Pancreas (tissue), 10 donors: ENCODE results near the gene ENO3. TPM values are rescaled to one million over a fixed set of nuclear protein-coding genes. Genes with fewer than 3 reads are reported as not detected.
A peak's percentile ranks its signal among the peaks of the same experiment; 100 is the strongest.
"Not testable (repeated sequence)": the region's sequence is repeated elsewhere in the genome, so short reads cannot be mapped to it uniquely, and the experiment has no call there.

Experiments used
- ATAC-seq, 4 donors: fragments of 200-7000 bp; cut with Tn5 transposase; one replicate each; pipeline versions ENCODE4 v1.8.0 to v1.9.1; 2020; ENCODE audit warnings: mild to moderate bottlenecking in 4 of 4, moderate library complexity in 4 of 4
- DNase-seq, 6 donors: peaks; one replicate each; pipeline ENCODE4 v3.0.0-alpha.2; 2020
- FAIRE-seq: peaks from 2 replicates; lab custom pipeline; 2012; peaks lifted over from hg19 to GRCh38; lab: Jason Lieb, UNC
- H3K27ac ChIP-seq, 4 donors: fragments of 200-600 bp; sonication (generic); 1 replicate in 3 of 4; 2 replicates in 1 of 4; pipeline versions ENCODE4 v1.5.0 to v1.8.0; 2020
- H3K27me3 ChIP-seq, 4 donors: fragments of 200-600 bp; one replicate each; pipeline ENCODE4 v1.8.0; 2021
- H3K36me3 ChIP-seq, 3 donors: fragments of 200-600 bp; sonication (generic) in 1 of 3; one replicate each; pipeline versions ENCODE4 v1.5.0 to v1.8.0; 2020 to 2021
- H3K4me1 ChIP-seq, 3 donors: fragments of 200-600 bp; one replicate each; pipeline ENCODE4 v1.8.0; 2021
- H3K4me3 ChIP-seq, 4 donors: fragments of 200-600 bp; sonication (generic) in 2 of 4; one replicate each; pipeline versions ENCODE4 v1.5.0 to v1.8.0; 2020 to 2021
- H3K9me3 ChIP-seq, 4 donors: fragments of 200-600 bp; one replicate each; pipeline ENCODE4 v1.8.0; 2021
- WGBS, 2 donors: extraction: QIAGEN DNeasy Blood & Tissue Kit; methylation state at CpG; one replicate each; pipeline ENCODE4 v1.1.7; 2013; 5-methylcytosine and 5-hydroxymethylcytosine counted together
- intact Hi-C, 3 donors: fragments of 100-400 bp; cut with DNase I; formaldehyde crosslinking; loops; one replicate each; pipeline versions ENCODE4 v1.11.1 to v1.14.2; 2022
- polyA plus RNA-seq, 2 donors: library from polyadenylated mRNA; stranded (reverse); fragments of 200-250 nt; gene quantifications; one replicate each; pipeline ENCODE4 v1.2.3, GENCODE V29; 2013
- total RNA-seq, 6 donors: library from RNA; stranded (reverse); fragmentation: NEBNext Ultra II Directional in 4 of 6; extraction: Animal tissue kit (Norgen Biotek cat#: 25700) in 4 of 6; gene quantifications; one replicate each; pipeline versions ENCODE4 v1.2.1 to v1.2.4, GENCODE V29; 2021 to 2023
- TF ChIP-seq, protein P1 (sequence below), 4 donors: fragments of 200-600 bp; sonication (generic) in 3 of 4; IDR thresholded peaks; one replicate each; pipeline versions ENCODE4 v1.5.0 to v1.8.0; 2021; ENCODE audit warnings: antibody characterized with exemption in 4 of 4
- donor health status: healthy with polysubstance abuse.
- donor health status: DM: no; HTN: no; CAD: no; lungs with moderate emphysema.
- donor health status: DM: no; HTN: no; CAD: no.
- donor health status: control.
- donor health status: control.
- donor health status: Bipolar disorder and iron deficiency.
- donor health status: DM: yes; HTN: yes; CAD: no.
- donor health status: DM: no; HTN: no; CAD: no.
- donor health status: DM: no; HTN: no; CAD: no.
- donor health status: DM: yes; HTN: yes; CAD: no.

Gene ENO3
- 1 to 10 TPM; 1.5 to 6.3 (median 2.5) TPM for total RNA-seq
- polyA plus RNA-seq = 10 to 100 TPM; 17.0 to 20.3 TPM

DNA sequence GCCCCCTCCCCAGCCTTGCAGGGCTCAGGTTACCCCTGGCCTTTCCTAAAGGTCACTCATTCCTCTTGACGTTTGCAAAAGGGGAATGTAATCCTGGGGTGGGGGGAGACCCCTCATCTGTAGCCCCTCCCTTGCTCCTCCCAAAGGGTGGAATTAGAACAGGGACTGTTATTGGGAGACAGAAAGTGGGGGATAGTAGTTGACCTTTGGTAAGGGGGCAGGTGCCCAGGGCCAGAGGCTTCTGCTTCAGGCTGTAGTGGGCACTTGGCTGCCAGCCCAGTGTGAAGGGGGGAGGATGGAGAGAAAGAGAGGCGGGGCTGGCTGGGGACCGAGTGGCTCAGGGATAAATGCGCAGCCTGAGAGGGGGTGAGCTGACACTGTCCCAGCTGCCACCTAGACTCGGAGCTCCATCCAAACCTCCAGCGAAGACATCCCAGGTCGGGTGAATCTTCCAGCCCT, at the start of gene ENO3:
Gene ENO3, plus strand, starts transcription at position 374 of the 459 bp plus-strand sequence. CDS start 711 bp downstream, outside the sequence.
- Histone ChIP-seq H3K27me3 (no peaks in the 10 kb centered on the region), H3K9me3 (no peaks in the 10 kb centered on the region), H3K4me3 (peak within 1 kb of the TSS; percentile 94 to 100 (median 97)), H3K36me3 (peaks cover 0 to 3% (median 0%) of the 10 kb centered on the region in 3 donors), H3K4me1 (peaks cover 0 to 12% (median 0%) of the 10 kb centered on the region in 3 donors), H3K27ac (peak within 1 kb of the TSS; percentile 88 to 99 (median 98))
- peak in 2 of 6 donors; percentile 44 to 74 for DNase-seq
- no peak for ATAC-seq
- no peak for FAIRE-seq
- TF ChIP-seq, protein P1, sequence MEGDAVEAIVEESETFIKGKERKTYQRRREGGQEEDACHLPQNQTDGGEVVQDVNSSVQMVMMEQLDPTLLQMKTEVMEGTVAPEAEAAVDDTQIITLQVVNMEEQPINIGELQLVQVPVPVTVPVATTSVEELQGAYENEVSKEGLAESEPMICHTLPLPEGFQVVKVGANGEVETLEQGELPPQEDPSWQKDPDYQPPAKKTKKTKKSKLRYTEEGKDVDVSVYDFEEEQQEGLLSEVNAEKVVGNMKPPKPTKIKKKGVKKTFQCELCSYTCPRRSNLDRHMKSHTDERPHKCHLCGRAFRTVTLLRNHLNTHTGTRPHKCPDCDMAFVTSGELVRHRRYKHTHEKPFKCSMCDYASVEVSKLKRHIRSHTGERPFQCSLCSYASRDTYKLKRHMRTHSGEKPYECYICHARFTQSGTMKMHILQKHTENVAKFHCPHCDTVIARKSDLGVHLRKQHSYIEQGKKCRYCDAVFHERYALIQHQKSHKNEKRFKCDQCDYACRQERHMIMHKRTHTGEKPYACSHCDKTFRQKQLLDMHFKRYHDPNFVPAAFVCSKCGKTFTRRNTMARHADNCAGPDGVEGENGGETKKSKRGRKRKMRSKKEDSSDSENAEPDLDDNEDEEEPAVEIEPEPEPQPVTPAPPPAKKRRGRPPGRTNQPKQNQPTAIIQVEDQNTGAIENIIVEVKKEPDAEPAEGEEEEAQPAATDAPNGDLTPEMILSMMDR (IDR thresholded peaks at IDR 0.05) = no peak
- intact Hi-C loops = no loop called here
- 56 to 60% methylated on average over 4 to 7 of the region's 7 CpGs for WGBS, 2 donors

DNA sequence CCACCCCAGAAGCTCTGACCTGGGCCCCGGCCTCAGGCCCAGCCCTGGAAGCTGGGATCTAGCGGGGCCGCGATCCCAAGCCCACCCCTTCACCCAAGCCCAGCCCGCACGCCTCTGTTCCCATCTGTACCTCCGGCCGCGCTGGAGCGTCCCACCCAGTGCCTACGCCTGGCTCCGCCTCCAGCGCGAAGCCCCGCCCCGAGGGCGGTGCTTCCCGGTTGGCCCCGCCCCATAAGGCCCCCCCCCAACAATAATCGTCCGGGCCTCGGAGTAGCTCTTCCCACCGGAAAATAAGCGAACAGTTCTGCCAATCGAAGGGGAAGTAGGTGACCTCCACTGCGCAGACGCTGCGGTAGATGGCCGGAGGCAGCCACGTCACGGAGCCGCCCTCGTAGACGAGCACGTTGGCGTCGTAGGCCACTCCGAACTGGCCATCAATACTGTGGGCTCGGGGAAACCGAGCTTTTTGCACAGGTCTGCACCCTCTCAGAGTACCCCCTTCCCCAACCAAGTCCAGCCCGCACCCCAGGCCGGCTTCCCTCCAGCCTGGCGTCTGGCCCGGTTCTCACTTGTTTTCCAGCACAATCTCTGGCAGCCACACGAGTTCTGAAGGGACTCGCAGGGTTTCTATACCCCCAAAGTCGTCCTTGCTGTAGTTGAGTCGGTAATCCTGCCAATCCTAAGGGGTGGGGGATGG, 49.1 kb upstream of the ENO3 start:
- FAIRE-seq (no peak), DNase-seq (peak in 4 of 6 donors; percentile 29 to 73 (median 60)), ATAC-seq (peak in 1 of 4 donors; percentile 28)
- 56 to 62% methylated on average over 48 of the region's 48 CpGs for WGBS, 2 donors
- no peak overlapping the region for H3K4me3 ChIP-seq
- H3K27ac ChIP-seq = peak overlapping the region in 2 of 4 donors; percentile 28 to 74
- no peaks in the 10 kb centered on the region for H3K27me3 ChIP-seq
- no peaks in the 10 kb centered on the region for H3K9me3 ChIP-seq
- peaks cover 0 to 9% (median 4%) of the 10 kb centered on the region in 3 donors for H3K4me1 ChIP-seq
- H3K36me3 ChIP-seq = no peaks in the 10 kb centered on the region
- TF ChIP-seq, protein P1 (IDR thresholded peaks at IDR 0.05) = no peak
- intact Hi-C loops = loop anchor here in 1 of 3 donors (10.0 kb wide), 1 partner anchor 163 kb away; no protein-coding TSS in a partner anchor

DNA sequence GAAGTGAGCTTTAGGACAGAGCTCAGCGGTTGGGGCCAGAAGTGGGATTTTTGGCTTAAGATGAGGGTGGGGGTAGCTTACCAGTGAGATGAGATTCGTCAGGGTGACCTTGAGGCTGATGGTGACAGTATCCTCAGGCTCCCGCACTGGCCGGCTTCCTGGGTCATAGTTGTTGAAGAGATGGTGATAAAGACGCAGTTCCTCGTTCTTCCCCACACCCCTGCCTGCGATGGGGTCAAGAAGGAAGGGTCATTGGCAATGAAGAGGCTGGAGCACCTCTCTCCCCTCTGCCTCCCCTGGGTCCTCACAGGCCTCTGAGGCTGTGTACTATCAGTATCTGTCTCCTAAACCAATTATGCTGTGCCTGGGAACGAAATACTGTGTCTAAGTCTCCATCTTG, 48.4 kb upstream of the ENO3 start:
- TF ChIP-seq, protein P1 (IDR thresholded peaks at IDR 0.05) = no peak
- no peak for FAIRE-seq
- intact Hi-C loops = loop anchor here in 1 of 3 donors (10.0 kb wide), 1 partner anchor 162 kb away; no protein-coding TSS in a partner anchor

DNA sequence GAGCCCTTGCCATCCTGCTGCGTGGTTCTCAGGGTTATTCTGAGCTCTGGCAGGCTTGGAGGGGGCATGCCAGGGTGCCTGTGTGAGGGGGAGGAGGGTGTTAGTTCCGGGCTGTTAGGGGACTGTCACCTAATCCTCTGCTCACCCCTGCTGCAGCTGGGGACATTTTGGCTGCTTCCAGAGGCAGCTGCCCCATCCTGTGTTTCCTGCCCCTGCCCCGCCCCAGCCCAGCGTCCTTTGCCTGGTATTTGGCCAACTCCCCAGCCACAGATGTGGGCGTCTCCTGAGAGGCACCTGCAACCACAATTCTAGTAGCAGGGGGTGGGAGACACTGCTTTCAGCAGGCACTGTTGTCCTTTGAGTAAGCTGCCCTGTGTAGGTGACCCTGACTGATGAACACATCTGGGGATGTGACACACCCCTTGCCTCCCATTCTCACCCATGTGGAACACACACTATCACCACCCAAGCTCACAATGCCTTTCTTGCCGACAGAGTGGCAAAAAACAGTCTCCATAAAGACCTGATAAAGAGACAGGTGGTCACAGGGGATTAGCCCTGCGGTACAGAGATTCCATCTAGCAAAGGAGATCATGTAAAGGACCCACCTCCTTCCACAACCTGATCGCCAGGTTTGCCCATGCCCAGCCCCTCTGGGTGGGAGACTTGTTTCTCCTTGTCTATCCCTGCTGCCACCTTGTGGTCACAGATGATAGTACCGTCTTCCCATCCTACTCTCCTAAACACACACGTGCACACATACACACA, 47.7 kb upstream of the ENO3 start, which contains the start of gene CHRNE:
Gene CHRNE, minus strand, starts transcription at position 48 of the 768 bp plus-strand sequence. Its CDS starts 35 bp downstream, at position 13.
- DNase-seq = peak in 5 of 6 donors; percentile 72 to 84 (median 78)
- TF ChIP-seq, protein P1 (IDR thresholded peaks at IDR 0.05) = peak; percentile 70 to 75 (median 72)
- intact Hi-C loops = loop anchor here in 1 of 3 donors (10.0 kb wide), 1 partner anchor 162 kb away; no protein-coding TSS in a partner anchor
- Histone ChIP-seq H3K27ac (peak within 1 kb of the TSS in 2 of 4 donors; percentile 28 to 74), H3K36me3 (no peaks in the 10 kb centered on the region), H3K27me3 (no peaks in the 10 kb centered on the region), H3K9me3 (no peaks in the 10 kb centered on the region), H3K4me3 (no peak within 1 kb of the TSS), H3K4me1 (peaks cover 0 to 9% (median 4%) of the 10 kb centered on the region in 3 donors)
- FAIRE-seq = peak; percentile 49
- ATAC-seq = peak; percentile 55 to 69 (median 64)
- 10% methylated on average over 10 of the region's 10 CpGs for WGBS, 2 donors

More for the DNA sequence above, 48.4 kb upstream of the ENO3 start:
- ATAC-seq = no peak
- WGBS, 2 donors = 63 to 64% methylated on average over 8 of the region's 8 CpGs
- H3K9me3 ChIP-seq = no peaks in the 10 kb centered on the region
- DNase-seq = peak in 2 of 6 donors; percentile 20 to 33
- H3K27me3 ChIP-seq = no peaks in the 10 kb centered on the region
- H3K4me3 ChIP-seq = no peak overlapping the region
- peak overlapping the region in 1 of 4 donors; percentile 74 for H3K27ac ChIP-seq
- peaks cover 0 to 9% (median 4%) of the 10 kb centered on the region in 3 donors for H3K4me1 ChIP-seq
- H3K36me3 ChIP-seq = no peaks in the 10 kb centered on the region

DNA sequence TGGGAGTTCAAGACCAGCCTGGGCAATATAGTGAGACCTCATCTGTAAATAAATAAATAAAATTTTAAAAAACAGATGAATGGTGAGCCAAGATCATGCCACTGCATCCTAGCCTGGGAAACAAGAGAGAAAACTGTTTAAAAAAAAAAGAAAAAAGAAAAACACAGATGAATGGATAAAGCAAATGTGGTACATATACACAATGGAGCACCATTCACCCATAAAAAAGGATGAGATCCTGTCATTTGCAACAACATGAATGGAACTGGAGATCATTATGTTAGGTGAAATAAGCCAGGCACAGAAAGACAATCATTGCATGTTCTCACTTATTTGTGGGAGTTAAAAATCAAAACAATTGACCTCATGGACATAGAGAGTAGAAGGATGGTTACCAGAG, 44.3 kb upstream of the ENO3 start:
- not testable (repeated sequence) for ATAC-seq

More for the DNA sequence above, 44.3 kb upstream of the ENO3 start:
- DNase-seq, H3K27ac ChIP-seq, H3K4me3 ChIP-seq, FAIRE-seq, H3K36me3 ChIP-seq, H3K27me3 ChIP-seq, H3K4me1 ChIP-seq, H3K9me3 ChIP-seq: not testable (repeated sequence)
- intact Hi-C loops = loop anchor here in 1 of 3 donors (10.0 kb wide), 1 partner anchor 158 kb away; no protein-coding TSS in a partner anchor
